ENCODE data around the gene RIMBP2.

Gene RIMBP2

GRCh38 chr12:130620756-130621155 lies 95.3 kb downstream of the RIMBP2 start:
- Histone ChIP-seq H3K79me2 (ENCODE audit: insufficient read depth, low read depth) (no peaks in the 10 kb centered on the region), H4K20me1 (ENCODE audit: insufficient read depth) (no peaks in the 10 kb centered on the region), H2AFZ (ENCODE audit: low read depth) (no peak overlapping the region), H3K9ac (no peak overlapping the region), H3K4me2 (no peak overlapping the region), H3K36me3 (ENCODE audit: insufficient read depth) (no peaks in the 10 kb centered on the region), H3K4me1 (ENCODE audit: low read depth, poor library complexity, severe bottlenecking) (no peaks in the 10 kb centered on the region), H3K4me3 (IDR thresholded peaks at IDR 0.05; ENCODE audit: insufficient read depth, low read depth, low read length) (no peak overlapping the region), H3K27ac (no peak overlapping the region), H3K27me3 (ENCODE audit: insufficient read depth, low read depth) (no peaks in the 10 kb centered on the region)
- TF ChIP-seq CTCF (conservative IDR thresholded peaks at IDR 0.05; ENCODE audit: low read depth, low read length): no peak

- Histone ChIP-seq H3K27ac (no peak overlapping the region), H3K36me3 (ENCODE audit: insufficient read depth) (no peaks in the 10 kb centered on the region), H3K27me3 (ENCODE audit: insufficient read depth, low read depth) (no peaks in the 10 kb centered on the region), H3K9ac (no peak overlapping the region), H3K79me2 (ENCODE audit: insufficient read depth, low read depth) (no peaks in the 10 kb centered on the region), H2AFZ (ENCODE audit: low read depth) (no peak overlapping the region), H3K4me2 (no peak overlapping the region), H4K20me1 (ENCODE audit: insufficient read depth) (no peaks in the 10 kb centered on the region), H3K4me1 (ENCODE audit: low read depth, poor library complexity, severe bottlenecking) (no peaks in the 10 kb centered on the region), H3K4me3 (IDR thresholded peaks at IDR 0.05; ENCODE audit: insufficient read depth, low read depth, low read length) (no peak overlapping the region)
- TF ChIP-seq CTCF (conservative IDR thresholded peaks at IDR 0.05; ENCODE audit: low read depth, low read length): no peak
These were observed 95.8 kb downstream of the RIMBP2 start for GRCh38 chr12:130620281-130620680.

GRCh38 chr12:130619385-130620001 lies 96.6 kb downstream of the RIMBP2 start:
- H3K36me3 ChIP-seq (ENCODE audit: insufficient read depth): no peaks in the 10 kb centered on the region
- no peak overlapping the region for H3K4me2 ChIP-seq
- no peak for TF ChIP-seq CTCF (conservative IDR thresholded peaks at IDR 0.05; ENCODE audit: low read depth, low read length)
- no peak overlapping the region for H3K4me3 ChIP-seq (IDR thresholded peaks at IDR 0.05; ENCODE audit: insufficient read depth, low read depth, low read length)
- no peak overlapping the region for H3K27ac ChIP-seq
- no peak overlapping the region for H3K9ac ChIP-seq
- no peak overlapping the region for H2AFZ ChIP-seq (ENCODE audit: low read depth)
- no peaks in the 10 kb centered on the region for H4K20me1 ChIP-seq (ENCODE audit: insufficient read depth)
- no peaks in the 10 kb centered on the region for H3K79me2 ChIP-seq (ENCODE audit: insufficient read depth, low read depth)
- no peaks in the 10 kb centered on the region for H3K4me1 ChIP-seq (ENCODE audit: low read depth, poor library complexity, severe bottlenecking)
- H3K27me3 ChIP-seq (ENCODE audit: insufficient read depth, low read depth): no peaks in the 10 kb centered on the region

- H4K20me1 ChIP-seq (ENCODE audit: insufficient read depth): no peaks in the 10 kb centered on the region
- H3K4me3 ChIP-seq (IDR thresholded peaks at IDR 0.05; ENCODE audit: insufficient read depth, low read depth, low read length): no peak overlapping the region
- H3K4me1 ChIP-seq (ENCODE audit: low read depth, poor library complexity, severe bottlenecking): no peaks in the 10 kb centered on the region
- H3K27ac ChIP-seq: no peak overlapping the region
- no peaks in the 10 kb centered on the region for H3K27me3 ChIP-seq (ENCODE audit: insufficient read depth, low read depth)
- H3K36me3 ChIP-seq (ENCODE audit: insufficient read depth): no peaks in the 10 kb centered on the region
- no peak overlapping the region for H2AFZ ChIP-seq (ENCODE audit: low read depth)
- no peaks in the 10 kb centered on the region for H3K79me2 ChIP-seq (ENCODE audit: insufficient read depth, low read depth)
- TF ChIP-seq CTCF (conservative IDR thresholded peaks at IDR 0.05; ENCODE audit: low read depth, low read length): no peak
- no peak overlapping the region for H3K4me2 ChIP-seq
- H3K9ac ChIP-seq: no peak overlapping the region
These were observed 98.9 kb downstream of the RIMBP2 start for GRCh38 chr12:130617219-130617618.
